Kidney epithelial cell (primary cell): ENCODE measurements around the gene PKNOX2. TPM values are rescaled to one million over a fixed set of nuclear protein-coding genes. Genes with fewer than 3 reads are reported as not detected.

Source experiments
- DNase-seq: peaks from one replicate; pipeline ENCODE4 v3.0.0-alpha.2; 2010; ENCODE audit warnings: low read depth
- H3K27me3 ChIP-seq: 2 replicates; pipeline ENCODE4 v1.6.0; 2011; ENCODE audit warnings: low read length; ENCODE audit not compliant: control insufficient read depth, insufficient read depth
- H3K36me3 ChIP-seq: 2 replicates; pipeline ENCODE4 v1.5.1; 2011; ENCODE audit warnings: low read length; ENCODE audit not compliant: control insufficient read depth, insufficient read depth
- H3K4me3 ChIP-seq: 2 replicates; pipeline ENCODE4 v1.5.1; 2011; ENCODE audit warnings: low read depth, mild to moderate bottlenecking, control low read depth, low read length
- total RNA-seq: library from RNA; depleted of rRNA; stranded (reverse); fragments of >200 nt; gene quantifications from 2 replicates; pipeline ENCODE4 v1.2.3, GENCODE V29; 2015
- TF ChIP-seq, protein P1 (sequence below): IDR thresholded peaks from 2 replicates; pipeline ENCODE4 v1.5.1; 2011; ENCODE audit warnings: mild to moderate bottlenecking, moderate library complexity, low read length, control low read depth, inconsistent platforms; ENCODE audit not compliant: insufficient read depth, poor library complexity, severe bottlenecking

The PKNOX2 gene
- total RNA-seq, 1 donor from 2014 or later, result 0.42 TPM

DNA sequence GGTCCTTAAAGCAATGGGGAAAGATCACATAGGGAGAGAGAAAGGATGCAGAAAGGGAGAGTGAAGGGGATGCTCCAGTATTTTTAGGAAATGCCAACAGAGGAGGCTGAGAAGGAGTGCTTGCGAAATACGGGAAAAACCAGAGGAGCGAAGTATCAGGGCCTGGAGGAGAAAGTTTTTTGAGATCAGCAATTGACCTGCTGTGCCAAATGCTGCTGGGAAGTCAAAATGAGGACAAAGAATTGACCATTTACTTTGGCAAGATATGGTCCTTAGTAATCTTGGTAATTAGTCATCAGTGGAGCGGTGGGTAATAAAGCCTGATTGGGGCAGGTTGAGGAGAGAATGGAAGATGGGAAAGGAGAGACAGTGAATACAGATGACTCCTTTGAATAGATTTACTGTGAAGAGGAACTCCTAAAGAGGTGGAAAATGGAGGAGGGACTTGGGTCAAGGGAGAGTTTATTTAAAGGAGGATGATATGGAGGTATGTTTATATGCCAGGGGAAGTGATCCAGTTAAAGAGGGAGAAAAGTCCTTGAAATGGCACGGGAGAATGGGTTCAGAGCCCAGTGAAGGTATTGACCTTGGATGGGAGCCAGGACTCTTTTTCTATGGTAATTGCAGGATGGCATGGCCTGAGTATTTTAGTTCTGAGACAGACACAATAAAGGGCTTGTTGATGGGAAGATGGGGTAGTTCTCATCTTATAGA, 111.5 kb downstream of the PKNOX2 start:
- no peak overlapping the region for H3K4me3 ChIP-seq
- TF ChIP-seq, protein P1, sequence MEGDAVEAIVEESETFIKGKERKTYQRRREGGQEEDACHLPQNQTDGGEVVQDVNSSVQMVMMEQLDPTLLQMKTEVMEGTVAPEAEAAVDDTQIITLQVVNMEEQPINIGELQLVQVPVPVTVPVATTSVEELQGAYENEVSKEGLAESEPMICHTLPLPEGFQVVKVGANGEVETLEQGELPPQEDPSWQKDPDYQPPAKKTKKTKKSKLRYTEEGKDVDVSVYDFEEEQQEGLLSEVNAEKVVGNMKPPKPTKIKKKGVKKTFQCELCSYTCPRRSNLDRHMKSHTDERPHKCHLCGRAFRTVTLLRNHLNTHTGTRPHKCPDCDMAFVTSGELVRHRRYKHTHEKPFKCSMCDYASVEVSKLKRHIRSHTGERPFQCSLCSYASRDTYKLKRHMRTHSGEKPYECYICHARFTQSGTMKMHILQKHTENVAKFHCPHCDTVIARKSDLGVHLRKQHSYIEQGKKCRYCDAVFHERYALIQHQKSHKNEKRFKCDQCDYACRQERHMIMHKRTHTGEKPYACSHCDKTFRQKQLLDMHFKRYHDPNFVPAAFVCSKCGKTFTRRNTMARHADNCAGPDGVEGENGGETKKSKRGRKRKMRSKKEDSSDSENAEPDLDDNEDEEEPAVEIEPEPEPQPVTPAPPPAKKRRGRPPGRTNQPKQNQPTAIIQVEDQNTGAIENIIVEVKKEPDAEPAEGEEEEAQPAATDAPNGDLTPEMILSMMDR, result no peak
- no peak for DNase-seq
- no peaks in the 10 kb centered on the region for H3K36me3 ChIP-seq
- H3K27me3 ChIP-seq, result no peaks in the 10 kb centered on the region

DNA sequence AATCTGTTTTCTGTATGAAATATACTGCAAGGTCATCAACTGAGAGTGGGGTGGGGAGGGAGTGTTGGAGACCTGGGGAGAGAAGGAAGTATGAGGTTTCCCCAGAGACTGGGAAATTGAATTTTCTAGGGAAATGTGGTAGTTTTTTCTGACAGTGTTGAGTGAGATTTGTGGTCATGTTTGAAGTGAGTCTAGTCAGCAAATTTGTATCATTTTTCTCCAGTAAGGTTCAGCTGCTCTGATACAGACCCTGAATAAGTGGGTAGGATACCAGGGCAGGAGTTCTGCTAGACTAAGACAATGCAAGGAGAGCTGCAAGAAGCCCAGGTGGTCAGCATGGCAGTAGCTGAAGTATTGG, 112.0 kb downstream of the PKNOX2 start:
- Histone ChIP-seq H3K27me3 (no peaks in the 10 kb centered on the region), H3K4me3 (no peak overlapping the region), H3K36me3 (no peaks in the 10 kb centered on the region)
- no peak for DNase-seq
- TF ChIP-seq, protein P1, result no peak

DNA sequence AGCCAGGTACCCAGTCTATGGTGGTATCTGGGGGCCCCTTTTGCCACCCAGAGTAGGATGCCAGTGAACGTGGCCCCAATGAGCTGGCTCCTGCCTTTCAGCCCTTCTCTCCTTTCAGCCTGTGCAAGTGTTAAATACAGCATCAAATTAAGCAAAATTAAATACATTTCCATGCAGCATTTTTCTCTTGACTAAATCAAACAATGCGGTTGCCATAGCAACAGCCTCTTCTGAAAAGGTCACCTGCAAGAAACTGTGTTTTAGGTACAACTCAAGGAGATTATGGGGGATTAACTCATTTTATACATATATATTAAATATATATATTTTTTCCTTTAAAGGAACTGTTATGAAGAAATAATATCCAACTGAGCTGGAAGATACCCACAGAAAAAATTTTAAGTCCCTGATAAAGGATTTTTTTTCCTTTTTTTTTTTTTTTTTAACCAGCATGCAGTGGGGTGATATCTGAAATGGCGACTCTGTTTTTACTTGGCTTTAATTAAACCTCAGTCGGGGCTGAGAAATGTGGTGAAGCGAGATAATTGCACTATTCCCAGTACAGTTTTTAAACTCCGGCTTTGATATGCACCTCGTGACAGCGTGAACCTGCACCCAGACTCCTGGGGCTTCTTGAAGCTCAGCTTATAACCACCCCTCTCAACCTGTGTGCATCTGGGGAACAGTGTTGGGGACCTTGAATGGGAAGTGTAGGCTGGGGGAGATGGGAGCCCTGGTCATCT, 115.3 kb downstream of the PKNOX2 start:
- TF ChIP-seq, protein P1, result no peak
- no peak for DNase-seq
- no peaks in the 10 kb centered on the region for H3K36me3 ChIP-seq

DNA sequence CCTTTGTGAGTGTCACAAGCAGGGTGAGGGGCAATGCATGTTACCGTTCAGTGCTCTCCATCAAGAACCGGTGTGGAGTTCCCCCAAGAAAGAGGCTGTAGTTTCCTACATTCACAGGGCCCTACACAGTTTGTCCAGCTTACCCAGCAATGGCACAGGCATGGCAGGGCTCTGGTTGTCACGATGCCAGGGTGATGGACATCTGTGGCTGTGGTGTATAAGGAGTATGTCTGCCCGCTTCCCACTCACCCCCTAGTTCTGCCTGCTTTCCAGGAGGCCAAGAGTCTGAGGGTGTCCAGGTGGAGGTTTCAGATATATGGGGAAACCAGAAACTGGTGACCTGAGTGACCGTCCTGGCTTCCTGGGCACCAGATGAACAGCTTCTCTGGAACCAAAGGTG, 116.1 kb downstream of the PKNOX2 start:
- H3K4me3 ChIP-seq, result no peak overlapping the region
- H3K27me3 ChIP-seq, result no peaks in the 10 kb centered on the region
- no peak for DNase-seq
- TF ChIP-seq, protein P1, result no peak
- H3K36me3 ChIP-seq, result no peaks in the 10 kb centered on the region

More for the DNA sequence above, 115.3 kb downstream of the PKNOX2 start:
- H3K4me3 ChIP-seq, result no peak overlapping the region
- H3K27me3 ChIP-seq, result no peaks in the 10 kb centered on the region

DNA sequence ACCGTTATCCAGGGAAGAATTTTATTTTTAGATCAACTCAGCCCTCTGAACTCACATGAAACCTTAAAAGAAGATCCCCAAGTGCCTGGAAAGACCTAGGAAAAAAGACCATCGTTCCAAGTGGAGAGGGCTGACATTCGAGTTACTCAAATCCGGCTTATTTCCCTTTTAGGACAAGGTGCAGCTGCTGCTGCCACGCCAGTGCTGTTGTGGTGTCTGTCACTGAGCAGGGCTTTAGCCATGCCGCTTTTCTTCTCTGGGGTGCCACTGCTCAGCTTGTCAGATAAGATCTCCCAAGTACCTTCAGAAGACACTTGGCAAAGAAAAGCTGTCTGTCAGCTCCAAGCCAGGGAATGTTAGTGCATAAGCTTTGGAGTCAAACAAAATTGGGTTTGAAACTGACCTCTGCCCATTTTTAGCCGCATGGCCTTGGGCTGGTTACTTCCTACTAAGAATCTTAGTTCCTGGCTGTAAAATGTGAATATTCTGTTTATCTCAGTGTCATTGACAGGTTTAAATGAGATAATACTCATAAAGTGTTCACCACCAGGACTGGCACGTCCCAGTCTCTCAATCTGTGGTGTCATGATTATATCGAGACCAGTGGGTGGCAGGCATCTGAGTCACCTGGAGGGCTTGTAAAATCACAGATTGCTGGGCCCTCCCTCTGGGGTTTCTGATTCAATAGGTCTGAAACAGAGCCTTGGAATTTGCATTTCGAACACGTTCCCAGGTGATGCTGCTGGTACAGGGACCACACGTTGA, 117.5 kb downstream of the PKNOX2 start:
- no peak overlapping the region for H3K4me3 ChIP-seq
- TF ChIP-seq, protein P1, result no peak
- no peaks in the 10 kb centered on the region for H3K27me3 ChIP-seq
- H3K36me3 ChIP-seq, result no peaks in the 10 kb centered on the region
- DNase-seq, result no peak
